Stomach (tissue), 4 donors: ENCODE data around the gene CDC14C.

Experiments used
- POLR2A ChIP-seq, 4 donors: fragments of 450-650 bp; IDR thresholded peaks; one replicate each; pipeline ENCODE4 v1.6.1; 2016; ENCODE audit warnings: antibody characterized with exemption in 4 of 4, control low read depth in 2 of 4, mild to moderate bottlenecking in 1 of 4, moderate library complexity in 1 of 4
- TF ChIP-seq, protein P1 (sequence below), 7 experiments: fragments of 450-650 bp in 4 of 7; fragments of 200-600 bp in 3 of 7; sonication (generic) in 3 of 7; IDR thresholded peaks; one replicate each; pipeline ENCODE4 v1.5.1; 2016 to 2019; ENCODE audit warnings: antibody characterized with exemption in 7 of 7, control low read depth in 2 of 7, mild to moderate bottlenecking in 1 of 7

DNA sequence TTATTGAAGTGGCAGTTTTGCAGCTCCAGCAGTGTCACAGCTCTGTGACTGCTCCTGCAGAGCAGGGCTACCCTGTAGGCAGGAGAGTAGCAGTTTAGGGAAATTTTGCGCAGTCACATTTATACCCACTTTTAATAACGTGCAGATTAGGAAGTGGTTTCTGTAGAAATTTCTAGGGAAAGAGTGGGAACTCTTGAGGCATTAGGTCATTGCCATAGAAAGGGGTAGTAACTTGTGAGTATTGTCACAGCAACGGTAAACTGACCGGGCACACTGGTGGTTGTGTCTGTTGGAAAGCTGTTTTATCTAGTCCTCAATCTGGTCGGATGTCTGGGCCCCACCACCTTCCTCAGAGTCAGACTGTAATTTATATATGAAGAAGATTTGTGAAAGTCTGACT is 51.9 kb downstream of the CDC14C start:
- TF ChIP-seq POLR2A (IDR thresholded peaks at IDR 0.05) = no peak
- TF ChIP-seq, protein P1, sequence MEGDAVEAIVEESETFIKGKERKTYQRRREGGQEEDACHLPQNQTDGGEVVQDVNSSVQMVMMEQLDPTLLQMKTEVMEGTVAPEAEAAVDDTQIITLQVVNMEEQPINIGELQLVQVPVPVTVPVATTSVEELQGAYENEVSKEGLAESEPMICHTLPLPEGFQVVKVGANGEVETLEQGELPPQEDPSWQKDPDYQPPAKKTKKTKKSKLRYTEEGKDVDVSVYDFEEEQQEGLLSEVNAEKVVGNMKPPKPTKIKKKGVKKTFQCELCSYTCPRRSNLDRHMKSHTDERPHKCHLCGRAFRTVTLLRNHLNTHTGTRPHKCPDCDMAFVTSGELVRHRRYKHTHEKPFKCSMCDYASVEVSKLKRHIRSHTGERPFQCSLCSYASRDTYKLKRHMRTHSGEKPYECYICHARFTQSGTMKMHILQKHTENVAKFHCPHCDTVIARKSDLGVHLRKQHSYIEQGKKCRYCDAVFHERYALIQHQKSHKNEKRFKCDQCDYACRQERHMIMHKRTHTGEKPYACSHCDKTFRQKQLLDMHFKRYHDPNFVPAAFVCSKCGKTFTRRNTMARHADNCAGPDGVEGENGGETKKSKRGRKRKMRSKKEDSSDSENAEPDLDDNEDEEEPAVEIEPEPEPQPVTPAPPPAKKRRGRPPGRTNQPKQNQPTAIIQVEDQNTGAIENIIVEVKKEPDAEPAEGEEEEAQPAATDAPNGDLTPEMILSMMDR (IDR thresholded peaks at IDR 0.05) = no peak
